Caki2 (cell line): Measurements from ENCODE around the gene SLTM. TPM values are rescaled to one million over a fixed set of nuclear protein-coding genes. Genes with fewer than 3 reads are reported as not detected.
"Not testable (repeated sequence)": the region's sequence is repeated elsewhere in the genome, so short reads cannot be mapped to it uniquely, and the experiment has no call there.

Source experiments
- DNase-seq: peaks from one replicate; pipeline ENCODE4 v3.0.0-alpha.2; 2015; ENCODE audit warnings: low read depth
- in situ Hi-C: cut with HindIII; loops from 2 replicates; pipeline ENCODE4 v1.10.0; 2016; ENCODE audit warnings: low sequenced_read_pairs, low pct_unique_long_range_greater_than_20kb, mixed read lengths
- total RNA-seq: library from RNA; depleted of rRNA; stranded (reverse); fragments of >200 nt; shearing (Covaris generic); gene quantifications from 2 replicates; pipeline ENCODE4 v1.2.3, GENCODE V29; 2014; ENCODE audit warnings: low replicate concordance

Gene SLTM
- total RNA-seq, 1 experiment from 2014 or later = 40.8 TPM

DNA sequence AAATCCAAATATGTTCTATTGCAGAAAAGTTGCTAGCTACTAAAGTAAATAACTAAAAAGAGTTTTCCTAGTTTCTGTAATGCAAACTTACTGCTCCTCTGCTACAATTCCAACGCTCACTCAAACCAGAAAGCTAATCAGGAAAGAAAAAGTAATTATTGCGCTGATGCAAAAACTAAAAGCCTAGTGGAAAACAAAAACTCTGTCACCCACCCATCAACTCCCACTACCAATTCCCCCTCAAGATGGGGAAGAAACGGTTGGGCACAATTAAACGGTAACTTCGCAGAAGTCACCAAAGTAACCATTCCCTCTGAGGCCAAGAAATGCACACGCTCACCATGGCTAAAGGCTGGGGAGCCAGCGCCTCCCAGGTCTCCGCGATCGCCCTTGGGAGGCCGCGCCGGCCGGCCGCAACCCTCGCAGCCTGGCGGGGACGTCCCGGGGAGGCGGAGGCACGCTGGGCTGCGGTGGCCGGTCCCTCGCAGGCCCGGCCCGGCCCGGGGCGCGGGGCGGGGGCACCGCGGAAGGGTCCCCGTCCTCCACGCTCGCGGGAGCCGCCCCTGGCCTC, 684 bp downstream of the SLTM start:
- in situ Hi-C loops = no loop called here
- no peak for DNase-seq

DNA sequence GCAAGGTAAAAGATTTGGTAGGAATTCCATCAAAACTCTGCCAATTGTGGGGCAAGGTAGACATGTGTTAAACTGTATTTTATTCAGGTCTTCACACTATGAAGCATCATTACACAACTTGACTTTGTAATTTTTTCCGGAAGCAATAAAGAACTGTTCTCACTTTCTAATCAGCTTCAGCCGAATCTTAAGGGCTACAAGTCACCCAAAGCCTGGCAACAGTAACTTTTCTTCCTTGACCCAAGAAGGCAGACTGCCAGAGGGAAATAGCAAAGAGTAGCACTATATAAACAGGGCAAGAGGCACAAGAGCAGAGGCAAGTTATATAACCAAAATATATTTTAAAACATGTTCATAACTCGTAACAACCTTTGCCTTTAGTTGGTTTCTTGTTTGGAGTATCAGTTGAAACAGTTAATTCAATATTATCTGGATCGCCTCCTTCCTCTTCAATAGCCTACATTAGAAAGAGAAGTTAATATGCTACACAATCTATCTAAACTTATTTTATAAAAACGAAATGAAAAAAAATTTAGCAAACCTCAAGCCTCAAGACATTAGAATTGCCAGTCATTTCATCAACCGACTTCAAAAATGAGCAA, 1.4 kb downstream of the SLTM start:
- no peak for DNase-seq
- in situ Hi-C loops = no loop called here

DNA sequence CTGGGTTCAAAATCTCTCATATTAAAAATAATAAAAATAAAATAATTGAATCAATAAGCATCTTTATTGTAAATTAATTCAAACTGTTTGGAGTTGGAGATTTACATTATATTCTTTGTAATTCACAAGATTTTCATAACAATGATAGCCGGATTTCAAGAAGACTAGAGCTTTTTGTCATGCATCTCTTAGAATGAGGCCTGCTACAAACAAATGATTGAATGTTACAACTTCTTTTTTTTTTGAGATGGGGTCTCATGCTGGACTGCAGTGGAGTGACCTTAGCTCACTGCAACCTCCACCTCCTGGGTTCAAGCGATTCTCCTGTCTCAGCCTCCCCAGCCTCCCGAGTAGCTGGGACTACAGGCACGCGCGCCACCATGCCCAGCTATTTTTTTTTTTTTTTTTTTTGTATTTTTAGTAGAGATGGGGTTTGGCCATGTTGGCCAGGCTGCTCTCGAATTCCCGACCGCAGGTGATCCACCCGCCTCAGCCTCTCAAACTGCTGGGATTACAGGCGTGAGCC, 3.5 kb downstream of the SLTM start:
- in situ Hi-C loops = no loop called here
- no peak for DNase-seq

DNA sequence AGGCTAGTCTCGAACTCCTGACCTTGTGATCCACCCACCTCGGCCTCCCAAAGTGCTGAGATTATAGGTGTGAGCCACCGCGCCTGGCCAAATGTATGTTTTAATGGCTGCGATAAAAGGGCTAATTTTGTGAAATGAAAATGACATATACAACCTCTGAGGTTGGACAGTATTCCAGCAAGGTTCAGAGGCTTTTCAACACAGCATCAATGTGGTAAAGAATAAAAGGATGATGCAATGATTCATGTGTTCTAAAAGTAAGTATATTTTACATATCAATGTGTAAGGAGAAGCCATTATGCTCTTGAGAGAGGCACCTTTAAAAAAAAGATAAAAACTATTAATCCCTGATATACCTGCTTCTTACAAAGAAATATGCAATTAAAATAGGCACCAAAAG, 6.7 kb downstream of the SLTM start:
- no peak for DNase-seq
- in situ Hi-C loops = no loop called here

DNA sequence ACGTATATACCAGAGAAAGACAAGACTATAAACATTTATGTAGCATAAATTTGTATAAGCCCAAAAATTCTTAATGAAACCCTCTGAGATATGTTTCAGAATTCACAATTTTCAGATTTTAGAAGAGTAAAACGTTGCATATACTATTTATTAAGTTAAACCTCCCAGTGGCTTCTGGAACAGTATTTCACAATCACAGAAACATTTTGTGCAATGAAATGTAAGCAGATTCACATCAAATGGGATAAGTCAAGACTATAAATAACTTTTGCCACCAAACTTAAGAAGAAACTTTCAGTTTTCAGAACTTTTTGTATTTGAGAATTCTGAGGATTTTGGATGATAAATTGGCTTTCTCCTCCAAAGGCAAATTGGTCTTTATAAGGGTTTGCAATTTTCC, 9.2 kb downstream of the SLTM start:
- DNase-seq = no peak
- in situ Hi-C loops = no loop called here

DNA sequence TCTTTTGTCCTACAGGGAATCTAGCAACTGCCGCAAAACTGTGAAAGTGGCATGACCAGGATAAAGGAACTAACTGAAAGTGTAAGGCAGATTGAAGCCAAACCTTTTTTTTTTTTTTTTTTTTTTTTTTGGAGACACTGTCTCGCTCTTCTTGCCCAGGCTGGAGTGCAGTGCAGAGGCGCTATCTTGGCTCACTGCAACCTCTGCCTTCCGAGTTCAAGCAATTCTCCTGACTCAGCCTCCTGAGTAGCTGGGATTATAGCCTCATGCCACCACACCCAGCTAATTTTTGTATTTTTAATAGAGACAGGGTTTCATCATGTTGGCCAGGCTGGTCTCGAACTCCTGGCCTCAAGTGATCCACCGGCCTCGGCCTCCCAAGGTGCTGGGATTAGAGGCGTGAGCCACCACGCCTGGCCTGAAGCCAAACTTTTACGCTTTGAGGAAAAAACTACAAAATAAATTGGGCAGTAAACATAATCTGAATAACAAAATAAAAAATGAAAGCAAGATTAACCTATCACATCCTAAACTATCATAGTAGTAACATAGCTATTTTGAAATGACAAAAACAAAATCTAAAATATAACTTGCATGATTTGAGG, 9.7 kb downstream of the SLTM start:
- in situ Hi-C loops = no loop called here
- DNase-seq = no peak

DNA sequence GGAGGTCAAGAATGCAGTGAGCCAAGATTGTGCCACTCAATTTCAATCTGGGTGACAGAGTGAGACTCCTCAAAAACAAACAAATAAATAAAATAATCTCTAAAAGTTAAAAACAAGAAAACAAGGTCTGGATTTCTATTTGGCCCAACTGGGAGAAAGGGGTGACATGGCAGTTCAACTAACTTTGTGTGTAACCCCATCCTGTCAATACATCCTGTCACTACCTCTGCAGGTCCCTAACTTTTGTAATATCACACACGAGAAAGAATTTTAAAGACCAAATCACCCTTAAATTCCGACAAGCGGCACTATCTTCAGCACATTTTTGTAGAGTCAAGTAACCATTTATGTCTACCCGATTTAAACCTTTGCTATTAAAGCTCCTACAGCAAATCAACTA, 10.2 kb downstream of the SLTM start:
- in situ Hi-C loops = no loop called here
- no peak for DNase-seq

DNA sequence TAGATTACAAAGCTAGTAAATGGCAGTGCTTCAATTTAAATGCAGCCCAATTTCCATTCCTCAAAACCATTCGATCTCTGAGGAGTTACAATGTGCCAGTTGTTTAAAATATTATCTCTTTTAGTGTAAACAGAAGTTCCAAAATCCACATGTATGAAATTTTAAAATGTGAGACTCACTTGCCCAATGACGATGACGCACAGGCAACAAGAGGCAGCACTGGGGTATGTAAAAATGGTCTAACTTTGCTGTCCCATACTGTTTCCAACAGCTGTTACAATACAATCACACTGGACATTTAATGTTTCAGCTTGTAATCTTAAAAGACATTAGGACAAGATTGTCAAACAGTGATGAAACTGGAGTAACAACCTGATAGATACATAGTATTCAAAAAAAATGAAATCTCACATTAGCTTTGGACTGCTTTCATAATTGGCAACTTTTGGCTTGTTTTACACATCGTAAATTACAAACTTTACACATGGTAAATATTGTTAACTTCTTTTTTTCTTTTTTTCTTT, 12.2 kb downstream of the SLTM start:
- no peak for DNase-seq
- in situ Hi-C loops = no loop called here

DNA sequence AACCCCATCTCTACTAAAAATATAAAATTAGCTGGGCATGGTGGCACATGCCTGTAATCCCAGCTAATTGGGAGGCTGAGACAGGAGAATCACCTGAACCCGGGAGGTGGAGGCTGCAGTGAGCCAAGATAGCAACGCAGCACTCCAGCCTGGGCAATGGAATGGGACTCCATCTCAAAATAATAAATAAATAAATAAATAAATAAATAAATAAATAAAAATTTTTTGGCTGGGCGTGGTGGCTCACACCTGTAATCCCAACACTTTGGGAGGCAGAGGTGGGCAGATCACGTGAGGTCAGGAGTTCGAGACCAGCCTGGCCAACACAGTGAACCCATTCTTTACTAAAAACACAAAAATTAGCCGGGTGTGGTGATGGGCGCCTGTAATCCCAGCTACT, 13.0 kb downstream of the SLTM start:
- in situ Hi-C loops, DNase-seq: not testable (repeated sequence)

DNA sequence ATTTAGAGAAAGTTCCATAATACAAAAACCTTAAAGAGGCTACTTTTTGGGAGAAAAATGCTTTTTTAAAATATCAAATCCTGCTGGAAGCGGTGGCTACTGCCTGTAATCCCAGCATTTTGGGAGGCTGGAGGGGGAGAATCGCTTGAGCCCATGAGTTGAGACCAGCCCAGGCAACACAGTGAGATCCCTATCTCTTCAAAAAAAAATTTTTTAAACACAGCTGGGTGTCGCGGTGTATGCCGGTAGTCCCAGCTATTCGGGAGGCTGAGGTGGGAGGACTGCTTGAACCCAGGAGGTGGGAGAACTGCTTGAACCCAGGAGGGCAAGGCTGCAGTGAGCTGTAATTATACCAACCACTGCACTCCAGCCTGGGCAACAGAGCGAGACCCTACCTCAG, 14.2 kb downstream of the SLTM start:
- DNase-seq = no peak
- in situ Hi-C loops = no loop called here

DNA sequence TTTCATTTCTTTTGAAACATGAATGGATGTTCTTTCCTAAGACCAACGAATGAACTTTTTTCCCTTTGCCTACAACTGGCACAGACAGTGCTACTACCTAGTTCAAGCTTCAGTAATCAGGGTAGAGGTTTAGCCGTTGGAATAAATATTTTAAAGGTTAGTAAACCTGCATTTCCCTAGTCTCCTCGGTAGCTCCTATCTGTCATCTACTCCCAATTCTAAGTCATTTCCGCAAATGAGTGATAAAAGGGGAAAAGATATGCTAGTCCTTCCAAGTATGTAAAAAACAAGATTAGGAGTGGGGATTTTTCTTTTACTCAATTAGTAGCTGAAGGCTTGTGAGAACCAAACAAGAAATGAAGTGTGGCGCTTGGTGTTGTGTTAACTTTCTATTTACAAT, 15.2 kb downstream of the SLTM start:
- peak; percentile 60 for DNase-seq
- in situ Hi-C loops = no loop called here

DNA sequence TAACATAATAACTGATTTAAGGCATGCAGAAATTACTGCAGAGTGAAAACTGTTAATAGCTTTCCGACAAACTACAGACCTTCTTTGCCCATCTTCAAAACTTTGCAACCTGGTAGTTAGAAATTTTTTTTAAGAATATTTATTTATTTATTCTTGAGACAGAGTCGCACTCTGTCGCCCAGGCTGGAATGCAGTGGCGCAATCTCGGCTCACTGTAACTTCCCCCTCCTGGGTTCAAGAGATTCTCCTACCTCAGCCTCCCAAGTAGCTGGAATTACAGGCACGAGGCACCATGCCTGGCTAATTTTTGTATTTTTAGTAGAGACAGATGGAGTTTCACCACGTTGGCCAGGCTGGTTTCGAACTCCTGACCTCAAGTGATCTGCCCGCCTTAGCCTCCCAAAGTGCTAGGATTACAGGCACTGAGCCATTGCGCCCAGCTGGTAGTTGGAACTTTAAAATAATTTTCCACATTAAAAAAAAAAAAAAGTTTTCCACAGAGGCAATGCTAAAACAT, 15.8 kb downstream of the SLTM start:
- in situ Hi-C loops = not testable (repeated sequence)
- DNase-seq = peak; percentile 10

DNA sequence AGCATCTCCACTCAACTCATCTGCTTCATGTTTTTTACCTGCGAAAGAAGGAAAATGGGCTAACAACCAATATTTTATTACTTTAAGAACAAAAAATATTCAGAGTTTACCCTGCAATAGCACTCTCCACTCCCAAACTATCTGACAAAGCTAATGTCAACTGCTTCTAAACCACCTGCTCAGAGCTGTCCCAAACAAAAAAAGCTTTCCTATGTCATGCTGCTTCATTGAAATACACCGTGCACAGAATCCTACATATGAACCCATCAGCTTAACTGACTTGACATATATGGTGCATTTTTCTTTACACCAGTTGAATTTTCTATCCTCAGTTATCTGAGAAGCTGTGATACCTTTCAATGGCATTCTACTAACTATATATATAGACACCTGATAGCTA, 16.5 kb downstream of the SLTM start:
- in situ Hi-C loops = no loop called here
- no peak for DNase-seq

DNA sequence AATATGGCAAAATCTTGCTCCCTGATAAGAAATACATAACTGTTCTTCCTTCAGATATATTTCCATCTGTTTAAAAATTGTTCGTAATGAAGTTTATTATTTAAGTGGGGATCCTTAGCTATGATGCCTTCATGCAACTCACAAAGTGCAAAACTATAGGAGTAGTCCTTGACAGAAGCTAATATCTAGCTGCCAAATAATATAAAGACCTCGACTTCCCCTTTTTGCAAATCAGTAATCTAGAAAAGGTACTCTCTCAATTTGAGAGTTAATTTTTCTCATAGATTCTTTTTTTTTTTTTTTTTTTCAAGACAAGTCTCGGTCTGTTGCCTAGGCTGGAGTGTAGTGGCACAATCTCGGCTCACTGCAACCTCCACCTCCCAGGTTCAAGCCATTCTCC, 23.0 kb downstream of the SLTM start:
- DNase-seq = no peak
- in situ Hi-C loops = no loop called here

DNA sequence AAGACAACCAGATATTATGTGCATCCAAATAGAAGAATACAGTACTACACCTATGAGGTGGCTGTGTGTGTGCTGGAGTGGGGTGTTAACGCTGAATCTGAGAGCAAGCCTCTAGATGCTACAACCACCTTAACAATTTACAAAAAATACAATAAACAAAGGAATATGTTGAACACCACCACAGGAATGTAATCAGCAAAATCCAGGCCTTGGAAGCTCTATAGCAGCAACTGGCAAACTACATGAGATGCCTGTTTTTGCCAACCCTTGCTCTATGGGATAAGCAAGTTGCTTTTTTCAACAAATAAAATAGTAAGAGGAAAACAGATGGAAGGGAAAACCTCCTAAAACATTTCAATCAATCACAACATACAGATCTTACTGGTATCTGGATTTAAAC, 23.9 kb downstream of the SLTM start:
- in situ Hi-C loops = no loop called here
- DNase-seq = no peak

DNA sequence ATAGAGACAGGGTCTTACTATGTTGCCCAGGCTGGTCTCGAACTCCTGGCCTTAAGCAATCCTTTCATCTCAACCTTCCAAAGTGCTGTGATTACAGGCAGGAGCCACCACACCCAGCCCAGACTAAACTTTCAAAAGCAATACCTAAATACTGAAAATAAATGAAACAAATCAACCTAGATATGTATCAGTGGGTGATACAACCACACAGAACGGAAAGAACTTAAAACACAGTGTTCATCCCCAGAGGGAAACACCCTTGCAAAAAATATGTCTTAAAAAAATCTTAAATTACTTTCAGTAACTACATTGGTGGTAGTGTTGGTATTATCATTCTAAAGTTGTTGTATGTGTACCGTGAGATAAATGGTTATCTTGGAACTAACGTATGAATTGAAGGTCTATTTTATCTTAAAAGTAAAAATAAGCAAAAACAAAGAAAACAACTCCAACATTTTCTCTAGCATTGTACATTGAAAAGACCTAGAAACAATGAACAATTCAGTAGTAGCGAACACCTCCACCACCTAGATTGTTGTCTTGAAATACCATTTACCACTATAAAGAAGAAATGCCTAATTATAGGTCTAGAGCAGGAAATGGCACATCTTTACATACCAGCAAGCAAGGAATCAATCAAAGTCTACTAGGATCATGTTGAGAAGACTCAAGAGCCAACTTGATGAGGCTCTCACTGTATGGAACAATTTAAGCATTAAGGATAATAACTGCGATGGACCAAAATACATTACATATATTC, 24.7 kb downstream of the SLTM start:
- in situ Hi-C loops = no loop called here
- no peak for DNase-seq

DNA sequence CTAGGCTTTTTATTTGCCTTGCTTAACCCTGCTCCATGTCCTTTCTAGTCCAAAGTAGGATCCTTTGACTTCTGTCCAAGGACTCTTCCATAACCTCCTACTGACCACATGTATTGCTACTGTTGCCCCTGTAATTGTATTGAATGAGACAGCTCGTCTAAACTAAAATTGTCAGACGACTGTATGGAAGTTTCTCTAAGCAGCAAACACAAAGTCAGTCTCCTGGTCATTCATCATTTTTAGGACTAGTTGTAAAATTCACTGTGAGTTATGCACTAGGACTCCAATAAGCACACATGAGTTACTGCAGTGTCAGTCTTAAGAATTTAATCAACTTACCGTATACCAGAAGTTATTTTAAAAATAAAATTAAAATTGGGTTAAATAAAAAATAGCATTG, 32.8 kb downstream of the SLTM start:
- no peak for DNase-seq
- in situ Hi-C loops = no loop called here

DNA sequence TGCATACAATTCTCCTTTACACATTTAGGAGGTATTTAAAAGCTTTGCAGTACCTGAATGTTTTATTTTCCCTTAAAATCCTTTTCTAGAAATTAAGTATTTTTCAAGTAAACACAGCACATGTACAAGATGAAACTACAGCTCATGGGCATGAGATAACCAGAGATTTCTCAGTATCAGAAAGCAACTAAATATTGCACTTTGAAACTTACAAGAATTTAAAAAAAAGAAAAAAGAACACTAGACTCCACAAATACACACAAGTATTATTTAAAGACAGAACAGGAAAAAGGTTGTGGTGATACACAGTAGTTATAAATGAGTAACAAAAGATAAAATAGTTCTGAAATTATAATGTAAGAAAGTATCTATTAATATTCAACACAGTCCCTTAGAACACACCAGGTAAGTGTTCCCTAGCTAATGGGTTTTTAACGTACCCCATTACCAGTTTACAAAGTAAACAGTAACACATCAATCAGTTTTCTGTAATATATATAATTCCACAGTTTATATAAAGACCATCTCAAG, 35.3 kb downstream of the SLTM start:
- no peak for DNase-seq
- in situ Hi-C loops = no loop called here

DNA sequence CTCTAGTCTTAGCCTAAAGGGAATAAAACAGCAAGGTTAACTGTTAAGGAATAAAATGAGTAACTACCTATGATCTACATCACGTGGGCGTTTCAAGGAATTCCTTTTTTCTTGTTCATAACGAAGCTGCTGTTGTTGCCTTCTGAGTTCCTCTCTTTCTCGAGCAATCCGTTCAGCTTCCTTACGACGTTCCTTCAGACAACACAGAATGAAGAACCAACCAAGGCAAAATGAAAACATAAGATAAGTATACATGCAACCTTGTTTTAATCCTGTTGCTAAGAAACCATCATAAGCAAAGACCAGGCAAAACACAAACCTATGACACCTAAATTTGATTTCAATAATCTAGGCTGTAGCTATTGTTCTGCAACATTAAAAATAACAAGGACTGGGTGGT, 44.1 kb downstream of the SLTM start:
- DNase-seq = no peak
- in situ Hi-C loops = no loop called here
